Globus pallidus (tissue), 1 donor: Measurements from ENCODE around the gene ROCK1.
"Not testable (repeated sequence)": the region's sequence is repeated elsewhere in the genome, so short reads cannot be mapped to it uniquely, and the experiment has no call there.

ENCODE experiments used
- DNase-seq: peaks from one replicate; pipeline ENCODE4 v3.0.0-alpha.2; 2015; ENCODE audit warnings: low spot score

The ROCK1 gene

DNA sequence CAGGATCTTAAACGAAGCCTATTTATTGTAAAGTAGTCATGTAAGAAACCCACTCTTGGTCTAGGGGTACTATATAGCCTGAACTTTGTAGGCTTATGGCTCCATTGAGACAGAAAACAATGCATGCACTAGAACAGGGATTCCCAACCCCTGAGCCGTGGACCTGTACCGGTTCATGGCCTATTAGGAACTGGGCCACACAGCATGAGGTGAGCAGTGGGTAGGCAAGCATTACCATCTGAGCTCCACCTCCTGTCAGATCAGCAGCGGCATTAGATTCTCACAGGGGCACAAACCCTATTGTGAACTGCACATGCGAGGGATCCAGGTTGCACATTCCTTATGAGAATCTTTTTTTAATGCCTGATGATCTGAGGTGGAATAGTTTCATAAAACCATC, 59.2 kb downstream of the ROCK1 start:
- no peak for DNase-seq

DNA sequence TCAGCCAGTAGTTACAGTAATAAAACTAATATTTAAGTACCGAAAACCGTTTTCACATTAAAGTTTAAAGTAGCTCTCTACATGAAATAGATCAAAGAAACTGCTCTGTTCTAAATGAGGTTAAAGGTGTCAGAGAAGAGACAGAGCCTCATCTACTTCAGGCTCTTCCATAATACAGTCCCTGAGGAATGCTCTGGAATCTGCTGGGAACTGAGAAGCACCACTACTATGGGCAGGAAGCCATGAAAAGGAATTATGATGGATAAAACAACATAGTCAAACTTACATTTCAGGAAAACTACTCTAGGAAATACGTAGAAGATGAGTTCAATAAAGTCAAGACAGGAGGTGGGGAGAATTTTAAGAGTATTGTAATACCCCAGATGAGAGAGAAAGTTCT, 60.0 kb downstream of the ROCK1 start:
- no peak for DNase-seq

DNA sequence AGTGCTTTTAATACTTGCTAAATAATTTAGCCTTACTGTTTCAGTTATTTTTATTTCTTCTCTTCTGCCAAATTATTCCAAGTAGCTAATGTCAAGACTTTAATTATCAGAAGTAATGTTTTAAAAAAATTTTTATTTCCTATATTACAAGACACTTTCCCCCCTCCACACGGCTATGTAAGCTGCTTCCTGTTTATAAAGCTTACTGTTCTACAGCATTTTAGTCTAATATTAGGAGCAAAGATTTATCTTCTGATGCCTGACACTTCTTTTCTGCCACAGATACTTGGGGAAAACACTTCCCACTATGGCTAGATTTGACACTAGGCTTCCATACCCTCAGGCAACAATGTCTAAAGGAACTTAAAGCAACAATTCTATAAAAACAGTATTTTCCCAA, 62.3 kb downstream of the ROCK1 start:
- no peak for DNase-seq

DNA sequence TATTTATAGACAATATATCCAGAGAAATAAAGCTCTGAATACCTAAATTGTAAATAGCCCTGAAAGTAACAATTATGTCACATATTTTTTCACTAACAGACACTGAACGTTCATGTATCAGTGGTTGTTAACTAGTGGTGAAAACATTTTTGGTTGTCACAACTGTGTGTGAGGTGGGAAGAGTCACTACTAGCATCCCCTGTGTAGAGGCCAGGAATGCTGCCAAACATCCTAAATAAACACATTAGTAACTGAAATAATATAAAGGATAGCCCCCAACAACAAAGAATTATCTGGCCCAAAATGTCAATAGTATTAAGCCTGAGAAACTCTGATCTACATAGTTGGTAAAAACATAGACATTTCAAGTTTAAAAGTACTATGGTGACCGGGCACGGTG, 64.5 kb downstream of the ROCK1 start:
- no peak for DNase-seq

DNA sequence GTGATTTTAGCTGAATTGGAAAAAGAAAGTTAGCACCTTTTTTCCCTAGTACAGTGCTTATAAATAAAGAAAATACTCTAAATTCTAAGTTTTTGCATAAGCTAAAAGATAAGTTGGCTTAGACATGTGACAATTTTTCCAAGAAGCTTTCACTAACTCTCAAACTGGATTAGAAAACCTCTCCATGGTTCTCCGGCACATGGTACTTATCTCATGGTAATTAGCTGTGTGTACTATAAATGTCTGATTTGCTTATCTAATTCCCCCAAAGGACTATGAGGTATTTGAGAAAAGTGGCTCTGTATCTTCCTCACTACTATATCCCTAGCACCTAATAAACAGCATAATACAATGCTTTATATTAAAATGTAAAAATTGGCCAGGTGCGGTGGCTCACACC, 71.1 kb downstream of the ROCK1 start:
- no peak for DNase-seq

DNA sequence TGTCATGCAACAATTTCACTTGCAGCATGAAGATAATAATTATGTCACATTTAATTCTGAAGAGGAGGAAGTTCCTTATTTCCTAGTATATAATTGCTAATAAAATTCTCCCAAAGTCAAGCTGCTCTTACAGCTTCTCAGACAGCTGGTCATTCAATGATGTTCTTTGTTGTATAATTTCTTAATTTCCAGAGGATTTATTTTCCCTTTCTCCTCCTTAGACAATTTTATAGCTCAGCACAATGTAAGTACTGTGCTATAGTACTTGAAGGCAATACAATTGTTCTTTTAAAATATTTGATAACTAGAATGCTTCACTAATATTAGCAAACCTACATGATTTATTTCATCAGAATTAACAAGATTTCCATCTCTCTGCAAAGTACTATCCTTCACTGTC, 73.4 kb downstream of the ROCK1 start:
- DNase-seq = no peak

DNA sequence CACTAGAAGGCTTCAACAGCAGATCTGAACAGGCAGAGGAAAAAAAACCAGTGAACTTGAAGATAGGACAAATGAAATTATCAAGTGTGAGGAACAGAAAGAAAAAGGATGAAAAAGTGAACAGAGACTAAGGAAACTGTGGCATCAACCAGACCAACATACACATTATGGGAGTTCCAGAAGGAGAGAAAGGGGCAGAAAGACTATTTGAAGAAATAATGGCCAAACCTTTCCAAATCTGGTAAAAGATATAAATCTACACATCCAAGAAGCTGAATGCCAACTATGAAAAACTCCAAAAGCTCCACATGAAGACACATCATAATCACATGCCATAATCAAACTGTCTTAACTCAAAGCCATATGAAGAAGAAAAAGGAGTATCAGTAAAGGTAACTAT, 79.8 kb downstream of the ROCK1 start:
- no peak for DNase-seq

DNA sequence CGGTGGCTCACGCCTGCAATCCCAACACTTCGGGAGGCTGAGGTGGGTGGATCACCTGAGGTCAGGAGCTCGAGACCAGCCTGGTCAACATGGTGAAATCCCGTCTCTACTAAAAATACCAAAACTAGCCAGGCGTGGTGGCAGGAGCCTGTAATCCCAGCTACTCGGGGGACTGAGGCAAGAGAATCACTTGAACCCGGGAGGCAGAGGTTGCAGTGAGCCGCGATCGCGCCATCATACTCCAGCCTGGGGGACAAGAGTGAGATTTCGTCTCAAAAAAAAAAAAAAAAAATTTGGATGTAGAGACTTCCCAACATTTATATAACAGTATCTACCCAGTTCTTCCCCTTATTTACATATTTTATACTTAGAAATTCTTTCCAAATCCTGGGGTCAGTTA, 93.4 kb downstream of the ROCK1 start:
- DNase-seq = not testable (repeated sequence)

DNA sequence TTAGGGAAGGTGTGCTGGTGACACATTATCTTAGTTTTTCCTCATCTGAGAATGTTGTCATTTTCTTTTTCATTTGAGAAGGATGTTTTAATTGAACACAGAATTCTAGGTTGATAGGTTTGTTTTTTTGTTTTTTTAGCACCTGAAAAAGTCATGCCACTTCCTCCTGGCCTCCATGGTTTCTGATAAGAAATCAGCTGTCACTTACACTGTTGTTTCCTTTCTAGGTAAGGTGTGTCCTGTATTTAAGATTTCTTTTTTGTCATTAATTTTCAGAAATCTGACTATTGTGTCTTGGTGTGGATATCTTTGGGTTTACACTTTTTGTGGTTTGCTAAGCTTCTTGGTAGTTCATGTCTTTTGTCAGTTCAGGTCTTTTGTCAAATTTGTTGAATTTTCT, 99.3 kb downstream of the ROCK1 start:
- no peak for DNase-seq

DNA sequence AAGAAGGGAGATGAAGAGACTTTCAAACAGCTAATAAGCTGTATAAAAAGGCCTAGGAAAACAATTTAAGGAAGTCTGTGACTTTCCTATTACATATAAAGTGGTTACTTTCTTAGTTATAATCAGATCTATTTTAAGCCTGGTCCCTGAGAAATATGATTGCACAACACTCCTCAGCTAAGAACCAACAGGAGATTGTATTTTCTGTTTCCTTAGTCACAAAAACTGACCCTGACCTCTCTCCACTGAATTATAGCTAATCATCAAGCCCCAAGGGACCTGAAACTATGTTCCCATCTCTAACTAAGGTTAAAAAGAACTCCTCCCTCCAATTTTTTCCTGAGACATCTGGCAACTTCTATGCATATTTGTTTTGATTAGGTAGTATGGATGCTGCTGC, 106.9 kb downstream of the ROCK1 start:
- DNase-seq = peak; percentile 3

DNA sequence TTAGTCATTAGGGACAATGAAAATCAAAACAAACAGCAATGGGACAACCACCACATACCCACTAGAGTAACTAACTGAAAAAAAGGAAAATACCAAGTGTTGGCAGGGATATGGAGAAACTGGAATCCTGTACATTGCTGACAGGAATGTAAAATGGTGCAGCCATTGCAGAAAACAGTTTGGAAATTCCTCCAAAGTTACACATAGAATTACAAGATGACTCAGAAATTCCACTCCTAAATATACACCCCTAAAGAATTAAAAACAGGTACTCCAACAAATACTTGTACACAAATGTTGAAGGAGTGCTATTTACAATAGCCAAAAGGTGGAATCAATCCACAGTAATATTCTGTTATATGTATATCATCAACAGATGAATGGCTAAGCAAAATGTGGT, 110.9 kb downstream of the ROCK1 start:
- no peak for DNase-seq

DNA sequence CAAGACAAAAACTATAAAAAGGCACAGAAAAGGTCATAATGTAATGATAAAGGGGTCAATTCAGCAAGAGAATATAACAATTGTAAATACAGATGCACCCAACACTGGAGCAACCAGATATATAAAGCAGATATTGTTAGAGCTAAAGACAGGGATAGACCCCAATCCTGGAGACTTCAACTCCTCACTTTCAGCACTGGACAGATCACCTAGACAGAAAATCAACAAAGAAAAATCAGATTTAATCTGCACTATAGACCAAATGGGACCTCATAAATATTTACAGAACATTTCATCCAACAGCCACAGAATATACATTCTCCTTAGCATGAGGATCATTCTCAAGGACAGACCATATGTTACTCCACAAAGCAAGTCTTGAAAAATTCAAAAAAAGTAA, 114.2 kb downstream of the ROCK1 start:
- DNase-seq = no peak

DNA sequence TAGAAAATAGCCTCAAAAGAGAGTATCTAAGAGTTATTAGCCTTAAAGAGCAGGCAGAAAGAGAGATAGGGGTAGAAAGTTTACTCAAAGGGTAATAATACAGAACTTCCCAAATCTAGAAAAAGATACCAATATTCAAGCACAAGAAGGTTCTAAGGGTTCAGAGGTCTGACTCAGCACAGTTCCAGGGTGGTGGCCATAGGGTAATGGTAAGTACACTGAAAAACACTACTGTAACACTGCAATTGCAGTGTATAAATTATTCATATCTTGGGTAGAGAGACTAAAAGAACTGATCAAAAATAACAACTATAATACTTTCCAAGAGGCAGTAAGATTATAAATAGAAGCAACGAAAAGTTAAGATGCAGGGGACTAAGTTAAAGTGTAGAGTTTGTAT, 115.2 kb downstream of the ROCK1 start:
- no peak for DNase-seq

DNA sequence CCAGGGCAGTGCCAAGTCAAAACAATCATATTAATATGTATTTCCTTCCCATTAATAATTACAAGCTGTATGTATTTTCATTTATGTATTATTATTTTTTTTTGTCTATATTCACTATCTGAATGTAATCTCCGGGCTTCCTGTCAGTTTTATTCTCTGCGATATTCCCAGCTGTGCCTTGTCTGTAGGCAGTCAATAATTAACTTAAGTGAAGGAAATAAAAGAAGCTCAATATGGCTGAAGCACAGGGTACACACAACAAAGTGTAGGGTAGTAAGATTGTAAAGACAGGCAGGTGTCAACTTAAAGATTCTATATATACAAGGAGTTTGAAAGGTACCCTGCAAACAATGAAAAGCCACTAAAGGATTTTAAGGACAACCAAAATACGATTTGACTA, 122.9 kb downstream of the ROCK1 start:
- DNase-seq = no peak

DNA sequence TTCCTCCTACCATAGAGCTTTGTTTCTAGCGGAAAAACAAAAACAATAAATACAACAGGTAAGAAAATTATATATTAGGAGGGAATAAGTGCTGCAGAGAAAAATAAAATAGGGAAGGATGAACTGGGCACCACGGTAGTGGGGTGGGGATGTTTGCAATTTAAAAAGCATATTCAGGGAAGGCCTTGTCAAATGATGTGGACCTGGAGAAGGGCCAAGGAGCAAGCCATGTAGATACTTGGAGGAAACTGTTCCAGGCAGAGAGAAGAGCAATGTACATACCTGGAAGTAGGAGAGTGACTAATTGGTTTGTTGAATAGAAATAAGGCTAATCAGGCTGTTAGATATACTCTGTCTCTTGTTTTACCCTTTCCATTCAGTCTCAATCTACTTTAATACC, 136.5 kb downstream of the ROCK1 start:
- DNase-seq = no peak

DNA sequence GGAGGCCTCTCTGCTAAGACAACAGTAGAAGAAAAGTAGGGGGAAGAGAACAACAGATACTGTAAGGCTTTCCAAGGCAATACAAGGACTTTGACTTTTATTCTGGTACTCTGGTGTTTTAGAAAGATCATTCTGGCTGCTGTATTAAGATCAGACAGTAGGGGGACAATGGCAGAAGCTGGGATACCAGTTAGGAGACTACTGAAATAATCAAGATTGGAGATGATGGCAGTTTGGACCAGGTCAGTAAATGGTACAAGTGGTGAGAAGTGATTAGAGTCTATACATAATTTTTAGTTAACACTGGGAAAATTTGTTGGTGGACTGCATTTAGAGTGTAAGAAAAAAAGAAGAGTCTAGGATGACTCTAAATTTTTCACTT, 139.7 kb downstream of the ROCK1 start:
- DNase-seq = no peak

DNA sequence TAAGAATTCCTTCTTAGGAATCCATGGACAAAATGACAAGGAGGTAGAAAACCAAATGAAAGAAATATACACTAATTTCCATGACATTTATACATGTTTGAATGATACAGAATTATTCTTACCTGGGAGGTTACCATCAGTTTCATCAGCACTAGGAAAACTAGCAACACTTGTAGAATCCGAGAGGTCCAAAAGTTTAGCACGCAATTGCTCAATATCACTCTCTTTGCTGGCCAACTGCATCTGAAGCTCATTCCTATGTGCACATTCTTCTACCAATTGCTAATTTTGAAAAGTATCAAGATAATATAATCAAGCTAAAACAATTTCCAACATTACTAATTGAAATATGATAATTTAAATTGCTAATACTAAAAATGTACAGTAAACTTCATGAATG, 144.8 kb downstream of the ROCK1 start:
- no peak for DNase-seq

DNA sequence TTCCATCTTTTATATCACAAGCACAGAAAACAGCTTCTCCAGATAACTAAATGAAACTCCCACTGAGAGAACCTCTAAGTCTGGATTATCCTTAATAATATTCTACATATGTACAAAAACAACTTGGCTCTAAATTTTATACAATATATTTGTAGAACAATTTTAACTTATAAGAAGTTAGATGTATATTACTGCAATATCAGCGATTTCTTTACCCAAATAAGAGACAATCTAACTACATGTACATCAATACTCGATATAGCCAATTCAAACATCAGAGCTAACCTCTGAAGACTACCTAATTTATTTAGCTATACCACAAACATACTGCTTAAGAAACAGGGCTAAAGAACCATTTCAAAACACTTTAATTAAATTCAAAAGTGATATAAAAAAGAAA, 148.6 kb downstream of the ROCK1 start:
- DNase-seq = no peak

DNA sequence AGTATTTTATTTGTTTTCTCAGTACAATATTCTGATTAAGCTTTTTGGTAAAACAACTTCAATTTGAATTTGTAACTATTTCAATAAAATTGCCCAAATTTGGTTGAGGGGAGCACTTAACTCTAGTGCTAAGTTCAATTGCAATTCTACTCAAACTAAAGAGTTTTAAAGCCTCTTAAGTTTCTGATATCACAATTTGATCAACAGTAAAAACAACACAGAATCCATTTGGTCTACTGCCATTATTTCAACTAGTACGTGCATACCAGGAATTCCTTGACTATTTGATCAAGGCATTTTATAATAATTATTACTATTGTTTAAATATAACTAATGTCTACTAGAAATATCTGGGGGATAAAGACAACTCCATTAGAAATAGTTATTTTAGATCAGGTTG, 150.9 kb downstream of the ROCK1 start:
- DNase-seq = no peak

DNA sequence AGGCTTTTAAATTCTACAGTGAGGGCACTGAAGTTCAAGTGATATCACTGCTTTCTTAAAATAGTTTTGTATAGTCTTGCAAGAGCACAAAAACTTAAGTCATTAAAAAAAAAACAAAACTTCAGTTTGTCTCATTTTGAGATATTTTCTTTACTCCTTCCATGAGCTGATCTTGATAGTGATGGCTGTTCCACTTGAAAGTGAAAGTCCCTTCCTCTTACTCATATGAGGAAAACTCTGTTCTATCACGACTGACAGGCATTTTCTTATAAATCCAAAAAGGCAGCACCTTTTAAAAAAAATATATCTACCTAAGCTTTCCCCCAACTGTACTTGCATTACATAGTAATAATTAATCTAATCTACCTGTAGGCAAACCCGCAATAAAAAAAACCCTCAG, 160.8 kb downstream of the ROCK1 start:
- DNase-seq = not testable (repeated sequence)
